Astrocyte (in vitro differentiated cells and primary cell): Measurements from ENCODE around the gene CLMP. TPM values are rescaled to one million over a fixed set of nuclear protein-coding genes. Genes with fewer than 3 reads are reported as not detected.
A peak's percentile ranks its signal among the peaks of the same experiment; 100 is the strongest.

Source experiments
- DNase-seq: peaks from one replicate; pipeline ENCODE4 v3.0.0-alpha.2; 2010; ENCODE audit warnings: low read depth
- FAIRE-seq: peaks from 2 replicates; lab custom pipeline; 2011; peaks lifted over from hg19 to GRCh38; lab: Jason Lieb, UNC
- H2AFZ ChIP-seq: 2 replicates; pipeline ENCODE4 v1.6.0; 2012; ENCODE audit warnings: low read depth, low read length, inconsistent platforms
- H3K27ac ChIP-seq: 2 replicates; pipeline ENCODE4 v1.5.1; 2011; ENCODE audit warnings: low read depth, low read length, inconsistent platforms
- H3K27me3 ChIP-seq: 2 replicates; pipeline ENCODE4 v1.6.0; 2011; ENCODE audit warnings: low read length, inconsistent platforms; ENCODE audit not compliant: insufficient read depth
- H3K36me3 ChIP-seq: 2 replicates; pipeline ENCODE4 v1.5.1; 2011; ENCODE audit warnings: low read length, inconsistent platforms; ENCODE audit not compliant: insufficient read depth
- H3K4me1 ChIP-seq: 2 replicates; pipeline ENCODE4 v1.5.1; 2011; ENCODE audit warnings: low read length, inconsistent platforms; ENCODE audit not compliant: insufficient read depth
- H3K4me2 ChIP-seq: 2 replicates; pipeline ENCODE4 v1.6.0; 2012; ENCODE audit warnings: low read length, inconsistent platforms
- H3K4me3 ChIP-seq: 2 replicates; pipeline ENCODE4 v1.5.1; 2011; ENCODE audit warnings: low read depth, mild to moderate bottlenecking, low read length, inconsistent platforms; ENCODE audit not compliant: insufficient read depth
- H3K79me2 ChIP-seq: 2 replicates; pipeline ENCODE4 v1.6.0; 2012; ENCODE audit warnings: mild to moderate bottlenecking, low read length, inconsistent platforms; ENCODE audit not compliant: insufficient read depth
- H3K9ac ChIP-seq: 2 replicates; pipeline ENCODE4 v1.6.0; 2012; ENCODE audit warnings: mild to moderate bottlenecking, low read length, inconsistent platforms
- H3K9me3 ChIP-seq: 2 replicates; pipeline ENCODE4 v1.5.1; 2012; ENCODE audit warnings: low read depth, mild to moderate bottlenecking, low read length, inconsistent platforms; ENCODE audit not compliant: insufficient read depth
- H4K20me1 ChIP-seq: 2 replicates; pipeline ENCODE4 v1.6.0; 2012; ENCODE audit warnings: low read length, inconsistent platforms; ENCODE audit not compliant: insufficient read depth
- H3K27ac Mint-ChIP-seq: one replicate; pipeline ENCODE4 v1.8.0; 2021; ENCODE audit warnings: mild to moderate bottlenecking, mixed read lengths; ENCODE audit not compliant: unreplicated experiment
- H3K27me3 Mint-ChIP-seq: one replicate; pipeline ENCODE4 v1.8.0; 2021; ENCODE audit warnings: low read depth, mixed read lengths; ENCODE audit not compliant: unreplicated experiment
- H3K36me3 Mint-ChIP-seq: one replicate; pipeline ENCODE4 v1.8.0; 2021; ENCODE audit warnings: low read depth, mixed read lengths; ENCODE audit not compliant: unreplicated experiment
- H3K4me1 Mint-ChIP-seq: one replicate; pipeline ENCODE4 v1.8.0; 2021; ENCODE audit warnings: low read depth, mixed read lengths; ENCODE audit not compliant: unreplicated experiment
- H3K4me3 Mint-ChIP-seq: one replicate; pipeline ENCODE4 v1.8.0; 2021; ENCODE audit warnings: mild to moderate bottlenecking, moderate library complexity, mixed read lengths; ENCODE audit not compliant: unreplicated experiment
- H3K9me3 Mint-ChIP-seq: one replicate; pipeline ENCODE4 v1.8.0; 2021; ENCODE audit warnings: mild to moderate bottlenecking, mixed read lengths; ENCODE audit not compliant: unreplicated experiment
- EZH2 ChIP-seq: IDR thresholded peaks from 2 replicates; pipeline ENCODE4 v1.6.1; 2012; ENCODE audit warnings: mild to moderate bottlenecking, low read length, inconsistent platforms; ENCODE audit not compliant: insufficient read depth
- total RNA-seq: library from RNA; stranded (reverse); gene quantifications from 2 replicates; pipeline ENCODE4 v1.2.1, GENCODE V29; 2021
- TF ChIP-seq, protein P1 (sequence below): IDR thresholded peaks from 2 replicates; pipeline ENCODE4 v1.5.1; 2011; ENCODE audit warnings: low read depth, mild to moderate bottlenecking, inconsistent platforms, low read length, moderate library complexity; ENCODE audit not compliant: insufficient read depth

Gene CLMP
- total RNA-seq, 1 donor from 2014 or later: 16.0 TPM

GRCh38 chr11:123055191-123055901 is 139.7 kb downstream of the CLMP start:
- H3K4me1 ChIP-seq: peaks cover 30% of the 10 kb centered on the region
- H3K4me3 Mint-ChIP-seq: peak overlapping the region; percentile 70
- no peaks in the 10 kb centered on the region for H3K27me3 ChIP-seq
- no peak overlapping the region for H2AFZ ChIP-seq
- no peaks in the 10 kb centered on the region for H3K9me3 ChIP-seq
- FAIRE-seq (no peak), DNase-seq (no peak)
- H3K36me3 Mint-ChIP-seq: peaks cover 25% of the 10 kb centered on the region
- H3K4me3 ChIP-seq: no peak overlapping the region
- TF ChIP-seq, protein P1, sequence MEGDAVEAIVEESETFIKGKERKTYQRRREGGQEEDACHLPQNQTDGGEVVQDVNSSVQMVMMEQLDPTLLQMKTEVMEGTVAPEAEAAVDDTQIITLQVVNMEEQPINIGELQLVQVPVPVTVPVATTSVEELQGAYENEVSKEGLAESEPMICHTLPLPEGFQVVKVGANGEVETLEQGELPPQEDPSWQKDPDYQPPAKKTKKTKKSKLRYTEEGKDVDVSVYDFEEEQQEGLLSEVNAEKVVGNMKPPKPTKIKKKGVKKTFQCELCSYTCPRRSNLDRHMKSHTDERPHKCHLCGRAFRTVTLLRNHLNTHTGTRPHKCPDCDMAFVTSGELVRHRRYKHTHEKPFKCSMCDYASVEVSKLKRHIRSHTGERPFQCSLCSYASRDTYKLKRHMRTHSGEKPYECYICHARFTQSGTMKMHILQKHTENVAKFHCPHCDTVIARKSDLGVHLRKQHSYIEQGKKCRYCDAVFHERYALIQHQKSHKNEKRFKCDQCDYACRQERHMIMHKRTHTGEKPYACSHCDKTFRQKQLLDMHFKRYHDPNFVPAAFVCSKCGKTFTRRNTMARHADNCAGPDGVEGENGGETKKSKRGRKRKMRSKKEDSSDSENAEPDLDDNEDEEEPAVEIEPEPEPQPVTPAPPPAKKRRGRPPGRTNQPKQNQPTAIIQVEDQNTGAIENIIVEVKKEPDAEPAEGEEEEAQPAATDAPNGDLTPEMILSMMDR: no peak
- H3K4me1 Mint-ChIP-seq: peaks cover 48% of the 10 kb centered on the region
- peaks cover 53% of the 10 kb centered on the region for H3K36me3 ChIP-seq
- no peaks in the 10 kb centered on the region for H3K27me3 Mint-ChIP-seq
- no peaks in the 10 kb centered on the region for H3K9me3 Mint-ChIP-seq
- no peak overlapping the region for H3K9ac ChIP-seq
- peaks cover 73% of the 10 kb centered on the region for H4K20me1 ChIP-seq
- peak overlapping the region; percentile 53 for H3K27ac Mint-ChIP-seq
- H3K4me2 ChIP-seq: peak overlapping the region; percentile 91
- H3K79me2 ChIP-seq: peaks cover 43% of the 10 kb centered on the region
- no peak overlapping the region for H3K27ac ChIP-seq

DNA sequence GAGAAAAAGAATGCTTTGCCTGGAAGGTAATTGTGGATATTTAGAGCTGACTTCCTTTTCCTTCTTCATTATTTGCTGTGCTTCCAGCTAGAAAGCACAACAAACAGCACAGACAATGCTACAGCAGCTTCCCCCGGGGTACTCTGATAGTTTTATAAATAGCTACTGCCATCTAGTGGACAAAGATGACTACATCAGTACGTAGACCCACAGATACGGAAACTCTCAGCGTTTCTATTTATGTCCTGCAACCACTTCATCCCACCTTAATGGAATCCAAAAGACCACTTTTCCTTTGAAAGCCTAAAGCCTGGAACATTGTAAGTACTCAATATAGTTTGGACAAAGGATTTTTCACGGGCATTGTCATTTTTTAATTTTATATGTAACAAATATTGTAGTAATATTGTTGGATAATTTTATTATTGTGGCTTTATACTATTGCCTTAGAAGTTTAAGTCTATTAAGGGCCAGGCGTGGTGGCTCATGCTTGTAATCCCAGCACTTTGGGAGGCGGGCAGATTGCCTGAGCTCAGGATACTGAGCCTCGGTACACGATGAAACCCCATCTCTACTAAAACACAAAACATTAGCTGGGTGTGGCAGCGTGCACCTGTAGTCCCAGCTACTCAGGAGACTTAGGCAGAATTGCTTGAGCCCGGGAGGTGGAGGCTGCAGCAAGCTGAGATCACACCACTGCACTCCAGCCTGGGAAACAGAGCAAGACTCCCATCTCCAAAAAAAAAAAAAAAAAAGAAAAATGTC is 140.6 kb downstream of the CLMP start:
- Histone ChIP-seq H3K36me3 (peaks cover 45% of the 10 kb centered on the region), H4K20me1 (peaks cover 64% of the 10 kb centered on the region)

More for the DNA sequence above, 140.6 kb downstream of the CLMP start:
- peak overlapping the region; percentile 59 for H3K27ac Mint-ChIP-seq
- no peaks in the 10 kb centered on the region for H3K27me3 Mint-ChIP-seq
- no peaks in the 10 kb centered on the region for H3K9me3 ChIP-seq
- no peak overlapping the region for H3K4me3 ChIP-seq
- peaks cover 26% of the 10 kb centered on the region for H3K4me1 ChIP-seq
- H3K4me3 Mint-ChIP-seq: no peak overlapping the region
- no peak overlapping the region for H3K9ac ChIP-seq
- no peak for TF ChIP-seq EZH2
- TF ChIP-seq, protein P1: peak; percentile 66
- H3K4me1 Mint-ChIP-seq: peaks cover 42% of the 10 kb centered on the region
- no peak overlapping the region for H3K27ac ChIP-seq
- FAIRE-seq: no peak
- H3K4me2 ChIP-seq: no peak overlapping the region
- peaks cover 34% of the 10 kb centered on the region for H3K79me2 ChIP-seq
- H3K36me3 Mint-ChIP-seq: peaks cover 17% of the 10 kb centered on the region
- no peak overlapping the region for H2AFZ ChIP-seq
- no peaks in the 10 kb centered on the region for H3K9me3 Mint-ChIP-seq
- peak; percentile 46 for DNase-seq
- H3K27me3 ChIP-seq: no peaks in the 10 kb centered on the region
